ENCODE data around the gene INPP5D. TPM values are rescaled to one million over a fixed set of nuclear protein-coding genes. Genes with fewer than 3 reads are reported as not detected.

The INPP5D gene
- total RNA-seq, 2 donors from 2014 or later = 14.0 to 19.9 TPM

GRCh38 chr2:233105930-233106329 lies 45.8 kb downstream of the INPP5D start:
- no peak for DNase-seq (ENCODE audit: low spot score)
- intact Hi-C loops (cut with DNase I) = no loop called here

GRCh38 chr2:233107011-233107410 lies 46.9 kb downstream of the INPP5D start:
- DNase-seq (ENCODE audit: low spot score) = peak; percentile 67

GRCh38 chr2:233107831-233108300 lies 47.7 kb downstream of the INPP5D start:
- DNase-seq (ENCODE audit: low spot score) = peak; percentile 59
- intact Hi-C loops (cut with DNase I) = no loop called here

More at GRCh38 chr2:233107011-233107410, 46.9 kb downstream of the INPP5D start:
- intact Hi-C loops (cut with DNase I) = no loop called here

- intact Hi-C loops (cut with DNase I) = no loop called here
- peak; percentile 42 for DNase-seq (ENCODE audit: low spot score)
Observed at GRCh38 chr2:233108611-233109490, 48.7 kb downstream of the INPP5D start.

- DNase-seq (ENCODE audit: low spot score) = peak; percentile 16
- intact Hi-C loops (cut with DNase I) = no loop called here
Observed at GRCh38 chr2:233111427-233111826, 51.3 kb downstream of the INPP5D start.

GRCh38 chr2:233112329-233112728 lies 52.2 kb downstream of the INPP5D start:
- intact Hi-C loops (cut with DNase I) = no loop called here
- peak; percentile 10 for DNase-seq (ENCODE audit: low spot score)

- peak; percentile 12 for DNase-seq (ENCODE audit: low spot score)
- intact Hi-C loops (cut with DNase I) = no loop called here
Observed at GRCh38 chr2:233112776-233113452, 52.8 kb downstream of the INPP5D start.

GRCh38 chr2:233114421-233114861 lies 54.3 kb downstream of the INPP5D start:
- intact Hi-C loops (cut with DNase I) = no loop called here
- DNase-seq (ENCODE audit: low spot score) = no peak

- intact Hi-C loops (cut with DNase I) = no loop called here
- DNase-seq (ENCODE audit: low spot score) = peak; percentile 12
Observed at GRCh38 chr2:233115121-233115520, 55.0 kb downstream of the INPP5D start.

- DNase-seq (ENCODE audit: low spot score) = peak; percentile 16
- intact Hi-C loops (cut with DNase I) = no loop called here
Observed at GRCh38 chr2:233115741-233116140, 55.6 kb downstream of the INPP5D start.

GRCh38 chr2:233116946-233117345 lies 56.8 kb downstream of the INPP5D start:
- DNase-seq (ENCODE audit: low spot score) = peak; percentile 79

GRCh38 chr2:233117351-233117750 lies 57.2 kb downstream of the INPP5D start:
- DNase-seq (ENCODE audit: low spot score) = peak; percentile 30
- intact Hi-C loops (cut with DNase I) = no loop called here

More at GRCh38 chr2:233116946-233117345, 56.8 kb downstream of the INPP5D start:
- intact Hi-C loops (cut with DNase I) = no loop called here

- intact Hi-C loops (cut with DNase I) = no loop called here
- DNase-seq (ENCODE audit: low spot score) = peak; percentile 50
Observed at GRCh38 chr2:233117811-233118647, 57.9 kb downstream of the INPP5D start.

GRCh38 chr2:233118648-233119000 lies 58.5 kb downstream of the INPP5D start:
- peak; percentile 47 for DNase-seq (ENCODE audit: low spot score)
- intact Hi-C loops (cut with DNase I) = no loop called here

- intact Hi-C loops (cut with DNase I) = no loop called here
- DNase-seq (ENCODE audit: low spot score) = no peak
Observed at GRCh38 chr2:233119123-233119522, 59.0 kb downstream of the INPP5D start.

- DNase-seq (ENCODE audit: low spot score) = peak; percentile 25
Observed at GRCh38 chr2:233119806-233120205, 59.7 kb downstream of the INPP5D start.

GRCh38 chr2:233120459-233120858 lies 60.3 kb downstream of the INPP5D start:
- intact Hi-C loops (cut with DNase I) = no loop called here
- DNase-seq (ENCODE audit: low spot score) = peak; percentile 63

More at GRCh38 chr2:233119806-233120205, 59.7 kb downstream of the INPP5D start:
- intact Hi-C loops (cut with DNase I) = no loop called here

- peak; percentile 38 for DNase-seq (ENCODE audit: low spot score)
- intact Hi-C loops (cut with DNase I) = no loop called here
Observed at GRCh38 chr2:233121856-233122255, 61.7 kb downstream of the INPP5D start.

GRCh38 chr2:233122541-233122940 lies 62.4 kb downstream of the INPP5D start:
- intact Hi-C loops (cut with DNase I) = no loop called here
- DNase-seq (ENCODE audit: low spot score) = peak; percentile 7

All from posterior vena cava (tissue), 2 donors.